ENCODE data around the gene BAIAP3. TPM values are rescaled to one million over a fixed set of nuclear protein-coding genes. Genes with fewer than 3 reads are reported as not detected.

Gene BAIAP3
- total RNA-seq, 1 experiment from 2014 or later, result 0.34 TPM

- peaks cover 13% of the 10 kb centered on the region for H3K4me1 ChIP-seq
- no peak for DNase-seq
- H3K36me3 ChIP-seq, result no peaks in the 10 kb centered on the region
- peak overlapping the region; percentile 7 for H3K4me3 ChIP-seq
- H3K9me3 ChIP-seq (replicated peaks), result no peaks in the 10 kb centered on the region
- no peak overlapping the region for H3K27ac ChIP-seq
- H3K27me3 ChIP-seq, result peaks cover 14% of the 10 kb centered on the region
Measured at GRCh38 chr16:1330931-1331711, 2.3 kb upstream of the BAIAP3 start.

GRCh38 chr16:1331712-1332617, 1.5 kb upstream of the BAIAP3 start:
- Histone ChIP-seq H3K4me1 (peaks cover 13% of the 10 kb centered on the region), H3K4me3 (peak overlapping the region; percentile 7), H3K9me3 (replicated peaks) (no peaks in the 10 kb centered on the region), H3K27ac (no peak overlapping the region), H3K36me3 (no peaks in the 10 kb centered on the region), H3K27me3 (peaks cover 21% of the 10 kb centered on the region)
- DNase-seq, result peak; percentile 83 to 84

GRCh38 chr16:1332618-1333148, 762 bp upstream of the BAIAP3 start:
- Histone ChIP-seq H3K9me3 (replicated peaks) (no peaks in the 10 kb centered on the region), H3K27ac (no peak overlapping the region), H3K36me3 (no peaks in the 10 kb centered on the region), H3K4me1 (peaks cover 13% of the 10 kb centered on the region), H3K4me3 (no peak overlapping the region), H3K27me3 (peaks cover 21% of the 10 kb centered on the region)
- DNase-seq, result no peak

- H3K27ac ChIP-seq, result no peak overlapping the region
- no peak for DNase-seq
- H3K9me3 ChIP-seq (replicated peaks), result no peaks in the 10 kb centered on the region
- H3K27me3 ChIP-seq, result peaks cover 21% of the 10 kb centered on the region
- peaks cover 13% of the 10 kb centered on the region for H3K4me1 ChIP-seq
- H3K36me3 ChIP-seq, result no peaks in the 10 kb centered on the region
- H3K4me3 ChIP-seq, result no peak overlapping the region
Measured at GRCh38 chr16:1333854-1334700, 632 bp downstream of the BAIAP3 start.

- peaks cover 13% of the 10 kb centered on the region for H3K4me1 ChIP-seq
- no peaks in the 10 kb centered on the region for H3K36me3 ChIP-seq
- H3K9me3 ChIP-seq (replicated peaks), result no peaks in the 10 kb centered on the region
- DNase-seq, result no peak
- H3K27me3 ChIP-seq, result peaks cover 21% of the 10 kb centered on the region
- H3K27ac ChIP-seq, result no peak overlapping the region
- H3K4me3 ChIP-seq, result no peak overlapping the region
Measured at GRCh38 chr16:1334739-1335138, 1.3 kb downstream of the BAIAP3 start.

GRCh38 chr16:1335211-1335971, 1.9 kb downstream of the BAIAP3 start:
- H3K27me3 ChIP-seq, result peaks cover 21% of the 10 kb centered on the region

GRCh38 chr16:1335996-1336395, 2.6 kb downstream of the BAIAP3 start:
- Histone ChIP-seq H3K27ac (no peak overlapping the region), H3K4me3 (no peak overlapping the region), H3K4me1 (peaks cover 13% of the 10 kb centered on the region), H3K36me3 (no peaks in the 10 kb centered on the region), H3K27me3 (peaks cover 21% of the 10 kb centered on the region), H3K9me3 (replicated peaks) (no peaks in the 10 kb centered on the region)
- peak in 1 of 2 experiments; percentile 38 for DNase-seq

More at GRCh38 chr16:1335211-1335971, 1.9 kb downstream of the BAIAP3 start:
- Histone ChIP-seq H3K36me3 (no peaks in the 10 kb centered on the region), H3K9me3 (replicated peaks) (no peaks in the 10 kb centered on the region), H3K4me1 (peaks cover 13% of the 10 kb centered on the region), H3K27ac (no peak overlapping the region), H3K4me3 (no peak overlapping the region)
- no peak for DNase-seq

GRCh38 chr16:1336619-1337018, 3.2 kb downstream of the BAIAP3 start:
- no peaks in the 10 kb centered on the region for H3K36me3 ChIP-seq
- peaks cover 21% of the 10 kb centered on the region for H3K27me3 ChIP-seq
- DNase-seq, result no peak
- H3K4me1 ChIP-seq, result peaks cover 8% of the 10 kb centered on the region
- H3K27ac ChIP-seq, result no peak overlapping the region
- H3K9me3 ChIP-seq (replicated peaks), result no peaks in the 10 kb centered on the region
- no peak overlapping the region for H3K4me3 ChIP-seq

GRCh38 chr16:1337486-1337885, 4.0 kb downstream of the BAIAP3 start:
- Histone ChIP-seq H3K4me1 (peaks cover 4% of the 10 kb centered on the region), H3K27ac (no peak overlapping the region), H3K9me3 (replicated peaks) (no peaks in the 10 kb centered on the region), H3K4me3 (no peak overlapping the region), H3K36me3 (no peaks in the 10 kb centered on the region), H3K27me3 (peaks cover 21% of the 10 kb centered on the region)
- peak; percentile 45 to 49 for DNase-seq

- DNase-seq, result no peak
- Histone ChIP-seq H3K27ac (no peak overlapping the region), H3K27me3 (peaks cover 21% of the 10 kb centered on the region), H3K4me3 (no peak overlapping the region), H3K36me3 (no peaks in the 10 kb centered on the region), H3K9me3 (replicated peaks) (no peaks in the 10 kb centered on the region), H3K4me1 (peaks cover 7% of the 10 kb centered on the region)
Measured at GRCh38 chr16:1338119-1338730, 4.8 kb downstream of the BAIAP3 start.

- Histone ChIP-seq H3K27me3 (peaks cover 21% of the 10 kb centered on the region), H3K27ac (no peak overlapping the region), H3K36me3 (no peaks in the 10 kb centered on the region), H3K4me1 (peaks cover 11% of the 10 kb centered on the region), H3K9me3 (replicated peaks) (no peaks in the 10 kb centered on the region), H3K4me3 (no peak overlapping the region)
- DNase-seq, result no peak
Measured at GRCh38 chr16:1338855-1339675, 5.6 kb downstream of the BAIAP3 start.

- peaks cover 12% of the 10 kb centered on the region; the same call in 1 of the 2 replicates for H3K27me3 ChIP-seq
- no peak overlapping the region for H3K27ac ChIP-seq
- H3K9me3 ChIP-seq (replicated peaks), result no peaks in the 10 kb centered on the region
- no peak for DNase-seq
- H3K4me1 ChIP-seq, result peaks cover 14% of the 10 kb centered on the region
- H3K36me3 ChIP-seq, result no peaks in the 10 kb centered on the region
- no peak overlapping the region for H3K4me3 ChIP-seq
Measured at GRCh38 chr16:1340730-1341494, 7.5 kb downstream of the BAIAP3 start.

Measured in SJCRH30 (cell line).